Measurements from ENCODE around the gene ATRNL1.

GRCh38 chr10:115402699-115403098, 309.5 kb downstream of the ATRNL1 start:
- TF ChIP-seq CTCF (IDR thresholded peaks at IDR 0.05) (no peak), POLR2AphosphoS5 (IDR thresholded peaks at IDR 0.05) (no peak), POLR2A (IDR thresholded peaks at IDR 0.05) (no peak)

Data from prostate gland (tissue), 2 donors.